Stimulated activated CD8-positive, alpha-beta memory T cell treated with anti-CD3 and anti-CD28 coated beads, Interleukin-7, amount 100 ng/mL, for 48 hours (primary cell): ENCODE results near the gene LDLRAD4.
"Not testable (repeated sequence)": the region's sequence is repeated elsewhere in the genome, so short reads cannot be mapped to it uniquely, and the experiment has no call there.

Experiments used
- DNase-seq, 2 donors: peaks; one replicate each; pipeline ENCODE4 v3.0.0-alpha.2; 2020; ENCODE audit warnings: low read depth in 1 of 2; ENCODE audit errors: extremely low read depth in 1 of 2

Gene LDLRAD4

GRCh38 chr18:13245481-13246000 lies 27.0 kb downstream of the LDLRAD4 start:
- no peak for DNase-seq

GRCh38 chr18:13246121-13246520 lies 27.6 kb downstream of the LDLRAD4 start:
- DNase-seq, result no peak

GRCh38 chr18:13246591-13246990 lies 28.0 kb downstream of the LDLRAD4 start:
- DNase-seq, result no peak

- no peak for DNase-seq
Measured at GRCh38 chr18:13247506-13247905, 28.9 kb downstream of the LDLRAD4 start.

- no peak for DNase-seq
Measured at GRCh38 chr18:13252686-13253410, 34.3 kb downstream of the LDLRAD4 start.

GRCh38 chr18:13253786-13254688 lies 35.5 kb downstream of the LDLRAD4 start:
- DNase-seq, result no peak

GRCh38 chr18:13254971-13255927 lies 36.7 kb downstream of the LDLRAD4 start:
- DNase-seq, result no peak

GRCh38 chr18:13256444-13257305 lies 38.1 kb downstream of the LDLRAD4 start:
- DNase-seq, result no peak

GRCh38 chr18:13257361-13257980 lies 38.9 kb downstream of the LDLRAD4 start:
- no peak for DNase-seq

- no peak for DNase-seq
Measured at GRCh38 chr18:13258921-13259320, 40.4 kb downstream of the LDLRAD4 start.

DNA sequence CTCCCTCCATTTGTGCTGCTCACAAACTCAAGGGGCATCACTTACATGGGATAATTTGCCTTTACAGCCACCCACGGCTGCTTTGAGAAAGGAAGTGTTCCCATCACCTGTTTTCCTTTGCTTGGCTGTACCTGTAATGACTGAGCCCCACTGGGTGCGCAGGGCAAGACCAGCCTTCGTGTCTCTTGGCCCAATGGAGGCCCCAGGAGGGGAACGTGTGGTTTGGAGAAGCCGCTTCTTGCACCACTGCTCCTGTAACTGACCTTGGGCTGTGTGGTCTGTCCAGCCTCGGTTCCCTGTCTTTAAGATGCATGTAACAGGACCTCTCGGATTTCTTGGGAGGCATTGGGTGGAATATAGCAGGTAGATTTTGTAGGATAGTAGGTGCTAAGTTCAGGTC lies 41.1 kb downstream of the LDLRAD4 start:
- DNase-seq, result no peak

DNA sequence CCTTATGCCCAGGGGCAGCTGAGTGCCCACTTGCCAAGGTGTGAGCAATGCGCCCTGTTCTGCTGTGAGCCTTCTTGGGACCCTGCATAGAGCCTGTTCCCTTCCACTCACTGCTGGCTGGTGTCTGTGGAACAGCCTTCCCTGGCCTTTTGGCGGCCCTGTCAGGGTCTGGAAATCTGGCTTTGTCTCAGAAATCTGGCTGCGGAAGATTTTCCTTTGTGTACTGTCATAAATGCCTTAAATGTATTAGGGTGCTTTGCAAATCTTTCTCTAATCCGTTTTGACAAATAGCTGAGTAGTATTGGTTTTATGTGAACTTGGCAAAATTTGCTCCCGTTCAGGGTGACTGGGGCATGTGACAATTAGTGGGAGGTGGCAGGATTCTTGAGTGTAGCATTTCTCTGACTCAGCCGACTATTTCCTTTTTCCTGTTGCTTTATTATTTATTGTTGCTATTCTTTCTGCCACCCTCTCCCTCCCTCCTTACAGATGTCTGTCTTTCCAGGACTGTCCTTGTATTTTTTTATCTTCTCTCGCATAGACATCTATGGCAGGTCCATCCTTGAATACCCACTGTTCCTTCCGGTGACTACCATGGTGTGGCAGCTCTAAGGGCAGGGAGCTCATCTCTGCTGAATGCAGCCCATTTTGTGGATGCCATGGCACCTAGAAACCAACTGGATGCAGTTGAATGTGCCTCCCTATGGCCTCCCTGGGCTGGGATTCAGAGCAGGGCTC lies 41.8 kb downstream of the LDLRAD4 start:
- DNase-seq, result no peak

GRCh38 chr18:13260935-13261640 lies 42.5 kb downstream of the LDLRAD4 start:
- no peak for DNase-seq

GRCh38 chr18:13261661-13262357 lies 43.2 kb downstream of the LDLRAD4 start:
- DNase-seq, result no peak

DNA sequence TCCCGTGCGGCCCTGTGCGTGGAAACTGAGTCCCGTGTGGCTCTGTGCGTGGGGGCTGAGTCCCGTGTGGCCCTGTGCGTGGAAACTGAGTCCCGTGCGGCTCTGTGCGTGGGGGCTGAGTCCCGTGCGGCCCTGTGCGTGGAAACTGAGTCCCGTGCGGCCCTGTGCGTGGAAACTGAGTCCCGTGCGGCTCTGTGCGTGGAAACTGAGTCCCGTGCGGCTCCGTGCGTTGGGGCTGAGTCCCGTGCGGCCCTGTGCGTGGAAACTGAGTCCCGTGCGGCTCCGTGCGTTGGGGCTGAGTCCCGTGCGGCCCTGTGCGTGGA lies 43.8 kb downstream of the LDLRAD4 start:
- DNase-seq, result not testable (repeated sequence)

GRCh38 chr18:13262839-13263691 lies 44.5 kb downstream of the LDLRAD4 start:
- no peak for DNase-seq
